A549 (cell line): Measurements from ENCODE around the gene SHISAL2A. TPM values are rescaled to one million over a fixed set of nuclear protein-coding genes. Genes with fewer than 3 reads are reported as not detected.

Experiments used
- ATAC-seq, 2 experiments: fragments of 200-7000 bp in 1 of 2; fragments of >200 bp in 1 of 2; cut with Nextera tagmentation in 1 of 2; cut with Tn5 transposase in 1 of 2; 3 replicates each; pipeline versions ENCODE4 v1.8.0 to v1.9.1; 2018 to 2020; ENCODE audit warnings: mild to moderate bottlenecking in 1 of 2, moderate library complexity in 1 of 2
- CTCF ChIA-PET: fragments of 300-600 bp; sonication (Branson Sonifier 250); formaldehyde crosslinking; extraction: SDS; loops from one replicate; lab custom pipeline; 2021; ENCODE audit warnings: antibody characterized with exemption, inconsistent platforms; lab: Yijun Ruan, JAX
- POLR2A ChIA-PET: fragments of 350-600 bp; formaldehyde crosslinking; extraction: SDS; loops from one replicate; lab custom pipeline; 2021; ENCODE audit warnings: antibody characterized with exemption, inconsistent platforms; lab: Yijun Ruan, JAX
- DNase-seq, 2 experiments: peaks; one replicate each; pipeline versions ENCODE4 v3.0.0 to v3.0.0-alpha.2; 2011 to 2016; ENCODE audit warnings: low read depth in 1 of 2, low spot score in 1 of 2
- FAIRE-seq: peaks from 2 replicates; lab custom pipeline; 2011; peaks lifted over from hg19 to GRCh38; lab: Jason Lieb, UNC
- H3K27ac ChIP-seq, 2 experiments: fragments of >200 bp; sonication (Bioruptor Twin); formaldehyde crosslinking; 3 replicates each; pipeline ENCODE4 v1.5.1; 2016 to 2017
- H3K4me1 ChIP-seq: fragments of >200 bp; sonication (Bioruptor Twin); formaldehyde crosslinking; 3 replicates; pipeline ENCODE4 v1.6.1; 2016
- H3K4me2 ChIP-seq: fragments of >200 bp; sonication (Bioruptor Twin); formaldehyde crosslinking; 3 replicates; pipeline ENCODE4 v1.6.1; 2016
- H3K4me3 ChIP-seq: fragments of >200 bp; sonication (Bioruptor Twin); formaldehyde crosslinking; 3 replicates; pipeline ENCODE4 v1.5.1; 2016
- H3K9me3 ChIP-seq: fragments of >200 bp; sonication (Bioruptor Twin); formaldehyde crosslinking; 3 replicates; pipeline ENCODE4 v1.6.1; 2016
- CEBPB ChIP-seq, 2 experiments: fragments of >200 bp in 1 of 2; sonication (Bioruptor Twin) in 1 of 2; formaldehyde crosslinking in 1 of 2; IDR thresholded peaks; 2 replicates each; pipeline ENCODE4 v1.6.1; 2012 to 2016
- CHD4 ChIP-seq: fragments of 200-600 bp; sonication (generic); IDR thresholded peaks from 2 replicates; pipeline ENCODE4 v1.6.1; 2016; ENCODE audit warnings: antibody characterized with exemption, mild to moderate bottlenecking, borderline replicate concordance
- EHMT2 ChIP-seq: fragments of 200-600 bp; sonication (generic); IDR thresholded peaks from 2 replicates; pipeline ENCODE4 v1.6.1; 2016; ENCODE audit warnings: antibody characterized with exemption, low read depth, mild to moderate bottlenecking, moderate library complexity
- FOSL2 ChIP-seq, 2 experiments: fragments of 450-650 bp in 1 of 2; fragments of >200 bp in 1 of 2; sonication (Bioruptor Twin) in 1 of 2; formaldehyde crosslinking; IDR thresholded peaks; 2 replicates each; pipeline versions ENCODE4 v1.5.0 to v1.6.1; 2016 to 2020; ENCODE audit warnings: mild to moderate bottlenecking in 1 of 2, moderate library complexity in 1 of 2
- GATA3 ChIP-seq: IDR thresholded peaks from 2 replicates; pipeline ENCODE4 v1.6.1; 2012; ENCODE audit warnings: borderline replicate concordance
- HOXB5 ChIP-seq: fragments of 250-450 bp; sonication (Bioruptor Pico); IDR thresholded peaks from 2 replicates; pipeline ENCODE4 v1.5.0; 2020; ENCODE audit warnings: mild to moderate bottlenecking, moderate library complexity
- JUN ChIP-seq, 2 experiments: fragments of >200 bp; sonication (Bioruptor Twin); formaldehyde crosslinking; IDR thresholded peaks; 2 replicates in 1 of 2; 3 replicates in 1 of 2; pipeline ENCODE4 v1.6.1; 2016 to 2017
- JUNB ChIP-seq: fragments of >200 bp; sonication (Bioruptor Twin); formaldehyde crosslinking; IDR thresholded peaks from 2 replicates; pipeline ENCODE4 v1.6.1; 2016
- KDM5A ChIP-seq: fragments of 200-600 bp; sonication (generic); IDR thresholded peaks from 2 replicates; pipeline ENCODE4 v1.6.1; 2016; ENCODE audit warnings: antibody characterized with exemption, mild to moderate bottlenecking
- MAFK ChIP-seq: fragments of 450-650 bp; IDR thresholded peaks from 2 replicates; pipeline ENCODE4 v1.6.1; 2014; ENCODE audit not compliant: partially characterized antibody
- NR3C1 ChIP-seq: fragments of >200 bp; sonication (Bioruptor Twin); formaldehyde crosslinking; IDR thresholded peaks from 3 replicates; pipeline ENCODE4 v1.6.1; 2017
- POLR2A ChIP-seq: IDR thresholded peaks from 2 replicates; pipeline ENCODE4 v1.6.1; 2012; ENCODE audit warnings: mild to moderate bottlenecking, low read length
- RAD21 ChIP-seq, 2 experiments: fragments of >200 bp in 1 of 2; sonication (Bioruptor Twin) in 1 of 2; formaldehyde crosslinking in 1 of 2; IDR thresholded peaks in 1 of 2; conservative IDR thresholded peaks in 1 of 2; 2 replicates in 1 of 2; 3 replicates in 1 of 2; pipeline ENCODE4 v1.6.1; 2012 to 2018; ENCODE audit warnings: inconsistent platforms in 1 of 2
- SREBF2 ChIP-seq: fragments of 450-650 bp; IDR thresholded peaks from 2 replicates; pipeline ENCODE4 v1.6.1; 2014; ENCODE audit warnings: mild to moderate bottlenecking, moderate library complexity
- TFCP2L1 ChIP-seq: fragments of 250-450 bp; sonication (Bioruptor Pico); IDR thresholded peaks from 2 replicates; pipeline ENCODE4 v1.5.0; 2021; ENCODE audit warnings: mild to moderate bottlenecking
- TP53 ChIP-seq: fragments of 250-450 bp; sonication (Bioruptor Pico); IDR thresholded peaks from 2 replicates; pipeline ENCODE4 v1.5.0; 2021; ENCODE audit warnings: mild to moderate bottlenecking, moderate library complexity
- ZC3H11A ChIP-seq: fragments of 450-650 bp; IDR thresholded peaks from 2 replicates; pipeline ENCODE4 v1.6.1; 2014; ENCODE audit warnings: antibody characterized with exemption, mild to moderate bottlenecking
- WGBS: methylation state at CpG from one replicate; pipeline ENCODE4 v1.1.6; 2017; ENCODE audit errors: missing lambda C conversion rate; 5-methylcytosine and 5-hydroxymethylcytosine counted together
- polyA plus RNA-seq, 4 experiments: library from polyadenylated mRNA; depleted of rRNA in 3 of 4; stranded (reverse); fragments of >200 nt; fragmentation: RNase III in 1 of 4; extraction: RNeasy Plus Mini Kit Qiagen cat#74134 plus additional on column Dnase treatment in 1 of 4; gene quantifications; 2 replicates in 3 of 4; 3 replicates in 1 of 4; pipeline ENCODE4 v1.2.3, GENCODE V29; 2011 to 2017
- TF ChIP-seq, protein P1 (sequence below): fragments of 250-450 bp; sonication (Bioruptor Pico); IDR thresholded peaks from 2 replicates; pipeline ENCODE4 v1.5.0; 2021; ENCODE audit warnings: mild to moderate bottlenecking, moderate library complexity, borderline replicate concordance
- TF ChIP-seq, protein P2 (sequence below): fragments of 250-450 bp; sonication (Bioruptor Pico); IDR thresholded peaks from 2 replicates; pipeline ENCODE4 v1.5.0; 2020; ENCODE audit warnings: low read depth, mild to moderate bottlenecking, moderate library complexity
- TF ChIP-seq, protein P3 (sequence below): IDR thresholded peaks from 2 replicates; pipeline ENCODE4 v1.6.1; 2012; ENCODE audit warnings: low read depth, borderline replicate concordance
- TF ChIP-seq, protein P4 (sequence below): fragments of >200 bp; sonication (Bioruptor Twin); formaldehyde crosslinking; IDR thresholded peaks from 2 replicates; pipeline ENCODE4 v1.6.1; 2016
- TF ChIP-seq, protein P5 (sequence below): fragments of 200-600 bp; sonication (generic); IDR thresholded peaks from 2 replicates; pipeline ENCODE4 v1.6.1; 2016; ENCODE audit warnings: antibody characterized with exemption, mild to moderate bottlenecking, moderate library complexity

The SHISAL2A gene
- polyA plus RNA-seq, 2 of the 4 experiments (the other 2 are of a cell fraction), result not detected

DNA sequence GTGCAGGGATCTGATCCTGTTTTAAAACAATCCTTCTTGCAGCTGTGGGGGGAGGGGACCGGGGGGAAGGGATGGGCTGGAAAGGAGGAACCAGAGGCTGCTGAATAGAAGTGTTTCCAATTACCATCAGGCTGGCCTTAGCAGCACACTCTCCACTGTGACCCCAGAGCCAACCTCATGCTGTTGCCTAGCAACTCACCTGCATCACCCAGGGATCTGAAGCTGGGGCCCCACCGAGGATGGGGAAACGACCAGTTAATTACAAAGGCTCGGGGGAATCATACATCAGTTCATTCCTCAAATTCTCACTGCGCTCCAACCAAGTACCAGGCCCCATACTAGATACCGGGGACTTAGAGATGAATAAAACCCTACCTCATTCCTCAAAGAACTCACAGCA is 42.7 kb upstream of the SHISAL2A start (continued):
- TF ChIP-seq, protein P1, sequence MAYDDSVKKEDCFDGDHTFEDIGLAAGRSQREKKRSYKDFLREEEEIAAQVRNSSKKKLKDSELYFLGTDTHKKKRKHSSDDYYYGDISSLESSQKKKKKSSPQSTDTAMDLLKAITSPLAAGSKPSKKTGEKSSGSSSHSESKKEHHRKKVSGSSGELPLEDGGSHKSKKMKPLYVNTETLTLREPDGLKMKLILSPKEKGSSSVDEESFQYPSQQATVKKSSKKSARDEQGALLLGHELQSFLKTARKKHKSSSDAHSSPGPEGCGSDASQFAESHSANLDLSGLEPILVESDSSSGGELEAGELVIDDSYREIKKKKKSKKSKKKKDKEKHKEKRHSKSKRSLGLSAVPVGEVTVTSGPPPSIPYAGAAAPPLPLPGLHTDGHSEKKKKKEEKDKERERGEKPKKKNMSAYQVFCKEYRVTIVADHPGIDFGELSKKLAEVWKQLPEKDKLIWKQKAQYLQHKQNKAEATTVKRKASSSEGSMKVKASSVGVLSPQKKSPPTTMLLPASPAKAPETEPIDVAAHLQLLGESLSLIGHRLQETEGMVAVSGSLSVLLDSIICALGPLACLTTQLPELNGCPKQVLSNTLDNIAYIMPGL (CRISPR knock-in tag), result no peak
- TF ChIP-seq RAD21 (conservative IDR thresholded peaks at IDR 0.05 in 1 of 2, IDR thresholded peaks at IDR 0.05 in 1 of 2) (no peak), GATA3 (no peak), EHMT2 (no peak)
- TF ChIP-seq, protein P2, sequence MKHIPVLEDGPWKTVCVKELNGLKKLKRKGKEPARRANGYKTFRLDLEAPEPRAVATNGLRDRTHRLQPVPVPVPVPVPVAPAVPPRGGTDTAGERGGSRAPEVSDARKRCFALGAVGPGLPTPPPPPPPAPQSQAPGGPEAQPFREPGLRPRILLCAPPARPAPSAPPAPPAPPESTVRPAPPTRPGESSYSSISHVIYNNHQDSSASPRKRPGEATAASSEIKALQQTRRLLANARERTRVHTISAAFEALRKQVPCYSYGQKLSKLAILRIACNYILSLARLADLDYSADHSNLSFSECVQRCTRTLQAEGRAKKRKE (CRISPR knock-in tag), result no peak

DNA sequence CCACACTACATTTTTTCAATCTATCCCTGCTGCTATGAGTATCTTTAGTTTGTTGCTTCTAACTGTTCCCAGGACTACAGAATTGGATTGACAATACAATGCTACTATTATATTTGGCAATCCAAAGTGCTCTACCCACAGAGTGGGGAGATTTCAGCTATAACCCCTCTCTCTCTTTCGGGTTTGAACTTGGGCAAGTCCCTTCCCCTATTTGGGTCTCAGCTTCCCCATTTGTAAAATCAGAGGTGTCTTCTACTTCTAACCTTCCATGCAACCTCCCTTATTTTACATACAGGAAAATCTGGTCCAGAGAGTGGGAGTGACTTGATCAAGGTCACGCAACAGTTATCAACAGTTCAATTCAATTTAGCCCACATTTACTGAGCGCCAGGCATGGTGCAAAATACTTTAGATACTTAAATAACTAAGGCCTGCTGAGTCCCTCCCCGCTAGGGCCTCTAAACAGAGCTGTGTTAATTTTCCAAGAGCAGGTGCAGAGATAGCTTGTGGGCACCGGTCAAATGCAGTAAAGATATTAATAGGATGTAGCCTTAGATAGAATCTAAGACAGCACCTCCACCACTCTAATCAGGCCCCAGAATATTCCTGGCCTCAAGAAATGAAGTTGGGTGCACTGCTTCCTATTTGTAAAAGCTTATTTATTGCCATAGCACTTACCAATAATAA is 40.2 kb upstream of the SHISAL2A start:
- Histone ChIP-seq H3K27ac (no peak overlapping the region), H3K4me1 (no peaks in the 10 kb centered on the region), H3K9me3 (no peaks in the 10 kb centered on the region), H3K4me3 (no peak overlapping the region), H3K4me2 (no peak overlapping the region)
- TF ChIP-seq FOSL2 (IDR thresholded peaks at IDR 0.05) (no peak), FOSL2 (CRISPR knock-in tag; IDR thresholded peaks at IDR 0.05) (no peak), CHD4 (no peak), KDM5A (no peak), POLR2A (no peak), HOXB5 (CRISPR knock-in tag) (no peak), JUN (IDR thresholded peaks at IDR 0.05) (no peak), NR3C1 (no peak), JUNB (no peak), SREBF2 (no peak), ZC3H11A (no peak)
- TF ChIP-seq, protein P3, sequence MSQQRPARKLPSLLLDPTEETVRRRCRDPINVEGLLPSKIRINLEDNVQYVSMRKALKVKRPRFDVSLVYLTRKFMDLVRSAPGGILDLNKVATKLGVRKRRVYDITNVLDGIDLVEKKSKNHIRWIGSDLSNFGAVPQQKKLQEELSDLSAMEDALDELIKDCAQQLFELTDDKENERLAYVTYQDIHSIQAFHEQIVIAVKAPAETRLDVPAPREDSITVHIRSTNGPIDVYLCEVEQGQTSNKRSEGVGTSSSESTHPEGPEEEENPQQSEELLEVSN, result no peak
- TF ChIP-seq, protein P4, sequence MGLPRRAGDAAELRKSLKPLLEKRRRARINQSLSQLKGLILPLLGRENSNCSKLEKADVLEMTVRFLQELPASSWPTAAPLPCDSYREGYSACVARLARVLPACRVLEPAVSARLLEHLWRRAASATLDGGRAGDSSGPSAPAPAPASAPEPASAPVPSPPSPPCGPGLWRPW, result no peak
- ChIA-PET POLR2A (no interaction called here), CTCF (no interaction called here)
- ATAC-seq, result no peak
- no peak for FAIRE-seq
- DNase-seq, result no peak
- 73% methylated on average over 5 of the region's 5 CpGs for WGBS

DNA sequence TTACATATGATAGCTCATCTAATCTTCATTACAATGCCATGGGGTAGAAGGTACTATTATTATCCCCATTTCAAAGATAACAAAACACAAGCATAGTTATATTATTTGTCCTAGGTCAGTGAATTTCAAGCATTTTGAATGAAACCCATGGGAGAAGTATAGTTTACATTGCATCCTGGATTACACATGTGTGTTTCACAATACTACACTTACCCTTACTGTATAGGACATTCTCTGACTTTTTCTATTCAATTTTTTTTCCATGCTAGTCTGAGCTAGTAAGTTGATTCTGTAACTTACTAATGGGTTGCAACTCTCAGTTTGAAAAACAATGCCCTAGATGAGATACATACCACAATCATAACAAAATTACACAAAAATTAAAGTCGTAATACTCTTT is 39.5 kb upstream of the SHISAL2A start:
- Histone ChIP-seq H3K9me3 (no peaks in the 10 kb centered on the region), H3K4me2 (no peak overlapping the region), H3K4me1 (no peaks in the 10 kb centered on the region), H3K4me3 (no peak overlapping the region), H3K27ac (no peak overlapping the region)
- FAIRE-seq, result no peak
- WGBS, result 50% methylated on average over 1 of the region's 1 CpG
- ChIA-PET CTCF (interaction anchor here (2.1 kb wide), 1 partner anchor 93 kb away, joined by 5 read pairs; no protein-coding TSS in a partner anchor), POLR2A (no interaction called here)
- no peak for DNase-seq
- no peak for ATAC-seq
- TF ChIP-seq FOSL2 (IDR thresholded peaks at IDR 0.05) (no peak), FOSL2 (CRISPR knock-in tag; IDR thresholded peaks at IDR 0.05) (no peak), CHD4 (no peak), TP53 (CRISPR knock-in tag) (no peak), CEBPB (IDR thresholded peaks at IDR 0.05) (no peak), TFCP2L1 (CRISPR knock-in tag) (no peak), MAFK (no peak)
- TF ChIP-seq, protein P5, sequence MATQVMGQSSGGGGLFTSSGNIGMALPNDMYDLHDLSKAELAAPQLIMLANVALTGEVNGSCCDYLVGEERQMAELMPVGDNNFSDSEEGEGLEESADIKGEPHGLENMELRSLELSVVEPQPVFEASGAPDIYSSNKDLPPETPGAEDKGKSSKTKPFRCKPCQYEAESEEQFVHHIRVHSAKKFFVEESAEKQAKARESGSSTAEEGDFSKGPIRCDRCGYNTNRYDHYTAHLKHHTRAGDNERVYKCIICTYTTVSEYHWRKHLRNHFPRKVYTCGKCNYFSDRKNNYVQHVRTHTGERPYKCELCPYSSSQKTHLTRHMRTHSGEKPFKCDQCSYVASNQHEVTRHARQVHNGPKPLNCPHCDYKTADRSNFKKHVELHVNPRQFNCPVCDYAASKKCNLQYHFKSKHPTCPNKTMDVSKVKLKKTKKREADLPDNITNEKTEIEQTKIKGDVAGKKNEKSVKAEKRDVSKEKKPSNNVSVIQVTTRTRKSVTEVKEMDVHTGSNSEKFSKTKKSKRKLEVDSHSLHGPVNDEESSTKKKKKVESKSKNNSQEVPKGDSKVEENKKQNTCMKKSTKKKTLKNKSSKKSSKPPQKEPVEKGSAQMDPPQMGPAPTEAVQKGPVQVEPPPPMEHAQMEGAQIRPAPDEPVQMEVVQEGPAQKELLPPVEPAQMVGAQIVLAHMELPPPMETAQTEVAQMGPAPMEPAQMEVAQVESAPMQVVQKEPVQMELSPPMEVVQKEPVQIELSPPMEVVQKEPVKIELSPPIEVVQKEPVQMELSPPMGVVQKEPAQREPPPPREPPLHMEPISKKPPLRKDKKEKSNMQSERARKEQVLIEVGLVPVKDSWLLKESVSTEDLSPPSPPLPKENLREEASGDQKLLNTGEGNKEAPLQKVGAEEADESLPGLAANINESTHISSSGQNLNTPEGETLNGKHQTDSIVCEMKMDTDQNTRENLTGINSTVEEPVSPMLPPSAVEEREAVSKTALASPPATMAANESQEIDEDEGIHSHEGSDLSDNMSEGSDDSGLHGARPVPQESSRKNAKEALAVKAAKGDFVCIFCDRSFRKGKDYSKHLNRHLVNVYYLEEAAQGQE, result no peak
